ENCODE measurements around the gene CFAP141. TPM values are rescaled to one million over a fixed set of nuclear protein-coding genes. Genes with fewer than 3 reads are reported as not detected.

Gene CFAP141
- total and polyA plus RNA-seq, 2 experiments from 2014 or later, result not detected

GRCh38 chr1:154181944-154182343, 24.2 kb downstream of the CFAP141 start:
- Histone ChIP-seq H3K4me3 (peak overlapping the region; percentile 99), H3K9ac (peak overlapping the region; percentile 91), H3K9me2 (ENCODE audit: insufficient read depth) (no peaks in the 10 kb centered on the region), H3K4me1 (ENCODE audit: insufficient read depth) (peaks cover 47% of the 10 kb centered on the region), H3K9me3 (ENCODE audit: low read depth) (no peaks in the 10 kb centered on the region), H4K20me1 (ENCODE audit: insufficient read depth) (peaks cover 43% of the 10 kb centered on the region), H3K36me3 (ENCODE audit: low read depth) (peaks cover 2% of the 10 kb centered on the region), H3F3A (ENCODE audit: insufficient read depth) (peaks cover 45% of the 10 kb centered on the region), H2AFZ (peak overlapping the region; percentile 82), H3K79me2 (ENCODE audit: insufficient read depth) (peaks cover 59% of the 10 kb centered on the region), H3K27ac (peak overlapping the region; percentile 84), H3K27me3 (replicated peaks; ENCODE audit: insufficient read depth) (no peaks in the 10 kb centered on the region), H3K4me2 (ENCODE audit: unreplicated experiment) (peak overlapping the region; percentile 100)
- in situ Hi-C loops (cut with MboI), result no loop called here
- TF ChIP-seq EZH2 (IDR thresholded peaks at IDR 0.05; ENCODE audit: insufficient read depth, poor library complexity, severe bottlenecking), result no peak
- no peak for TF ChIP-seq EZH2phosphoT487 (IDR thresholded peaks at IDR 0.05; ENCODE audit: insufficient read depth, low read depth)
- no peak for DNase-seq
- 0 to 1% methylated on average over 6 of the region's 6 CpGs for WGBS, 2 experiments (ENCODE audit: low coverage in 1 of 2, low lambda C conversion rate in 2 of 2, missing lambda C conversion rate in 2 of 2)

- no peaks in the 10 kb centered on the region for H3K9me3 ChIP-seq (ENCODE audit: low read depth)
- H3K9me2 ChIP-seq (ENCODE audit: insufficient read depth), result no peaks in the 10 kb centered on the region
- H2AFZ ChIP-seq, result no peak overlapping the region
- 84 to 86% methylated on average over 3 of the region's 3 CpGs for WGBS, 2 experiments (ENCODE audit: low coverage in 1 of 2, low lambda C conversion rate in 2 of 2, missing lambda C conversion rate in 2 of 2)
- H3K79me2 ChIP-seq (ENCODE audit: insufficient read depth), result peaks cover 77% of the 10 kb centered on the region
- no peak for DNase-seq
- in situ Hi-C loops (cut with MboI), result no loop called here
- H3K4me2 ChIP-seq (ENCODE audit: unreplicated experiment), result peak overlapping the region; percentile 100
- 0 out of 2 replicates have a peak overlapping the region, but pooled peaks have one; percentile 12 for H3K9ac ChIP-seq
- H3K27me3 ChIP-seq (replicated peaks; ENCODE audit: insufficient read depth), result no peaks in the 10 kb centered on the region
- H3K4me3 ChIP-seq, result peak overlapping the region; percentile 99
- TF ChIP-seq EZH2 (IDR thresholded peaks at IDR 0.05; ENCODE audit: insufficient read depth, poor library complexity, severe bottlenecking) (no peak), EZH2phosphoT487 (IDR thresholded peaks at IDR 0.05; ENCODE audit: insufficient read depth, low read depth) (no peak)
- H3K36me3 ChIP-seq (ENCODE audit: low read depth), result peaks cover 2% of the 10 kb centered on the region
- peaks cover 53% of the 10 kb centered on the region for H4K20me1 ChIP-seq (ENCODE audit: insufficient read depth)
- peak overlapping the region; percentile 17; the same call in 1 of the 2 replicates for H3K27ac ChIP-seq
- peaks cover 64% of the 10 kb centered on the region for H3K4me1 ChIP-seq (ENCODE audit: insufficient read depth)
- H3F3A ChIP-seq (ENCODE audit: insufficient read depth), result peaks cover 62% of the 10 kb centered on the region
Observed at GRCh38 chr1:154179946-154180687, 26.0 kb downstream of the CFAP141 start.

- Histone ChIP-seq H3K4me3 (peak overlapping the region; percentile 99; the same call in 1 of the 2 replicates), H3K4me2 (ENCODE audit: unreplicated experiment) (peak overlapping the region; percentile 100), H3K9me2 (ENCODE audit: insufficient read depth) (no peaks in the 10 kb centered on the region), H3K9ac (peak overlapping the region; percentile 12; the same call in 1 of the 2 replicates), H4K20me1 (ENCODE audit: insufficient read depth) (peaks cover 53% of the 10 kb centered on the region), H2AFZ (no peak overlapping the region), H3K27me3 (replicated peaks; ENCODE audit: insufficient read depth) (no peaks in the 10 kb centered on the region), H3K27ac (peak overlapping the region; percentile 17; the same call in 1 of the 2 replicates), H3K9me3 (ENCODE audit: low read depth) (no peaks in the 10 kb centered on the region), H3K79me2 (ENCODE audit: insufficient read depth) (peaks cover 87% of the 10 kb centered on the region), H3K4me1 (ENCODE audit: insufficient read depth) (peaks cover 64% of the 10 kb centered on the region), H3K36me3 (ENCODE audit: low read depth) (peaks cover 9% of the 10 kb centered on the region), H3F3A (ENCODE audit: insufficient read depth) (peaks cover 62% of the 10 kb centered on the region)
- 85 to 90% methylated on average over 10 of the region's 10 CpGs for WGBS, 2 experiments (ENCODE audit: low coverage in 1 of 2, low lambda C conversion rate in 2 of 2, missing lambda C conversion rate in 2 of 2)
- no peak for TF ChIP-seq EZH2phosphoT487 (IDR thresholded peaks at IDR 0.05; ENCODE audit: insufficient read depth, low read depth)
- no peak for TF ChIP-seq EZH2 (IDR thresholded peaks at IDR 0.05; ENCODE audit: insufficient read depth, poor library complexity, severe bottlenecking)
- no peak for DNase-seq
- in situ Hi-C loops (cut with MboI), result no loop called here
Observed at GRCh38 chr1:154178911-154179811, 27.0 kb downstream of the CFAP141 start.

GRCh38 chr1:154178013-154178412, 28.1 kb downstream of the CFAP141 start:
- no peak overlapping the region for H3K9ac ChIP-seq
- no peaks in the 10 kb centered on the region for H3K9me3 ChIP-seq (ENCODE audit: low read depth)
- H2AFZ ChIP-seq, result no peak overlapping the region
- H3K4me2 ChIP-seq (ENCODE audit: unreplicated experiment), result peak overlapping the region; percentile 28
- TF ChIP-seq EZH2phosphoT487 (IDR thresholded peaks at IDR 0.05; ENCODE audit: insufficient read depth, low read depth) (no peak), EZH2 (IDR thresholded peaks at IDR 0.05; ENCODE audit: insufficient read depth, poor library complexity, severe bottlenecking) (no peak)
- 46 to 56% methylated on average over 2 of the region's 2 CpGs for WGBS, 2 experiments (ENCODE audit: low coverage in 1 of 2, low lambda C conversion rate in 2 of 2, missing lambda C conversion rate in 2 of 2)
- peaks cover 62% of the 10 kb centered on the region for H3F3A ChIP-seq (ENCODE audit: insufficient read depth)
- peaks cover 14% of the 10 kb centered on the region for H3K36me3 ChIP-seq (ENCODE audit: low read depth)
- no peaks in the 10 kb centered on the region for H3K27me3 ChIP-seq (replicated peaks; ENCODE audit: insufficient read depth)
- H3K79me2 ChIP-seq (ENCODE audit: insufficient read depth), result peaks cover 98% of the 10 kb centered on the region
- in situ Hi-C loops (cut with MboI), result no loop called here
- H3K4me1 ChIP-seq (ENCODE audit: insufficient read depth), result peaks cover 64% of the 10 kb centered on the region
- H3K4me3 ChIP-seq, result no peak overlapping the region
- H3K27ac ChIP-seq, result peak overlapping the region; percentile 29
- H3K9me2 ChIP-seq (ENCODE audit: insufficient read depth), result no peaks in the 10 kb centered on the region
- H4K20me1 ChIP-seq (ENCODE audit: insufficient read depth), result peaks cover 53% of the 10 kb centered on the region
- DNase-seq, result peak; percentile 24
